Keratinocyte (primary cell): ENCODE measurements around the gene GRK3. TPM values are rescaled to one million over a fixed set of nuclear protein-coding genes. Genes with fewer than 3 reads are reported as not detected.

ENCODE experiments used
- DNase-seq: peaks from one replicate; pipeline ENCODE4 v3.0.0-alpha.2; 2011; ENCODE audit warnings: low read depth, missing footprints, low spot score
- FAIRE-seq: peaks from 2 replicates; lab custom pipeline; 2011; peaks lifted over from hg19 to GRCh38; lab: Jason Lieb, UNC
- H2AFZ ChIP-seq: 2 replicates; pipeline ENCODE4 v1.6.0; 2012; ENCODE audit warnings: low read length, control low read depth, inconsistent platforms; ENCODE audit not compliant: control insufficient read depth
- H3K27ac ChIP-seq: 2 replicates; pipeline ENCODE4 v1.5.1; 2011; ENCODE audit warnings: low read length; ENCODE audit not compliant: control insufficient read depth, insufficient read depth
- H3K27me3 ChIP-seq: 3 replicates; pipeline ENCODE4 v1.6.0; 2011; ENCODE audit warnings: low read length; ENCODE audit not compliant: control insufficient read depth, insufficient read depth; ENCODE audit errors: extremely low read depth
- H3K36me3 ChIP-seq, 2 experiments: 2 replicates in 1 of 2; 3 replicates in 1 of 2; pipeline ENCODE4 v1.5.1; 2011; ENCODE audit warnings: low read length in 2 of 2, mild to moderate bottlenecking in 1 of 2; ENCODE audit not compliant: control insufficient read depth in 2 of 2, insufficient read depth in 2 of 2; ENCODE audit errors: extremely low read depth in 1 of 2
- H3K4me1 ChIP-seq: 3 replicates; pipeline ENCODE4 v1.5.1; 2011; ENCODE audit warnings: low read length; ENCODE audit not compliant: control insufficient read depth, insufficient read depth; ENCODE audit errors: extremely low read depth
- H3K4me2 ChIP-seq: 3 replicates; pipeline ENCODE4 v1.6.0; 2011; ENCODE audit warnings: low read depth, low read length; ENCODE audit not compliant: control insufficient read depth, insufficient read depth; ENCODE audit errors: extremely low read depth
- H3K4me3 ChIP-seq, 3 experiments: fragments of 200-600 bp in 1 of 3; sonication (generic) in 1 of 3; 2 replicates in 2 of 3; 3 replicates in 1 of 3; pipeline ENCODE4 v1.5.1; 2011 to 2016; ENCODE audit warnings: low read length in 3 of 3, mild to moderate bottlenecking in 3 of 3, control low read depth in 2 of 3, inconsistent platforms in 1 of 3, low read depth in 1 of 3, mixed read lengths in 1 of 3, mixed run types in 1 of 3, moderate library complexity in 1 of 3; ENCODE audit not compliant: control insufficient read depth in 2 of 3, insufficient read depth in 2 of 3; ENCODE audit errors: extremely low read depth in 1 of 3
- H3K79me2 ChIP-seq: 2 replicates; pipeline ENCODE4 v1.6.0; 2012; ENCODE audit warnings: low read length; ENCODE audit not compliant: control insufficient read depth, insufficient read depth
- H3K9ac ChIP-seq: 3 replicates; pipeline ENCODE4 v1.6.0; 2011; ENCODE audit warnings: low read length; ENCODE audit not compliant: control insufficient read depth, insufficient read depth; ENCODE audit errors: extremely low read depth
- H3K9me1 ChIP-seq: 3 replicates; pipeline ENCODE4 v1.6.0; 2011; ENCODE audit warnings: low read length; ENCODE audit not compliant: control insufficient read depth, insufficient read depth; ENCODE audit errors: extremely low read depth
- H3K9me3 ChIP-seq: 2 replicates; pipeline ENCODE4 v1.5.1; 2012; ENCODE audit warnings: low read depth, low read length; ENCODE audit not compliant: control insufficient read depth
- H4K20me1 ChIP-seq: 3 replicates; pipeline ENCODE4 v1.6.0; 2011; ENCODE audit warnings: low read length; ENCODE audit not compliant: control insufficient read depth, insufficient read depth; ENCODE audit errors: extremely low read depth
- EZH2 ChIP-seq: IDR thresholded peaks from one replicate; pipeline ENCODE4 v1.6.1; 2012; ENCODE audit warnings: inconsistent platforms, mild to moderate bottlenecking, low read length, moderate library complexity
- dilution Hi-C: fragments of 300-500 bp; cut with MboI; formaldehyde crosslinking; loops from one replicate; pipeline ENCODE4 v1.7.0; 2020; ENCODE audit warnings: low sequenced_read_pairs; ENCODE audit not compliant: extremely low pct_ligation_motif_present
- polyA plus RNA-seq, 5 experiments: library from polyadenylated mRNA; depleted of rRNA in 3 of 5; stranded (reverse) in 3 of 5; stranded (forward) in 1 of 5; unstranded in 1 of 5; fragments of >200 nt; gene quantifications; 1 replicate in 1 of 5; 2 replicates in 3 of 5; 3 replicates in 1 of 5; pipeline versions ENCODE4 v1.2.1 to v1.2.3, GENCODE V29; 2011 to 2012; ENCODE audit warnings: missing spikeins in 2 of 5, low read depth in 1 of 5, low replicate concordance in 1 of 5
- TF ChIP-seq, protein P1 (sequence below), 3 experiments: IDR thresholded peaks in 1 of 3; conservative IDR thresholded peaks in 1 of 3; optimal IDR thresholded peaks in 1 of 3; 2 replicates in 2 of 3; 3 replicates in 1 of 3; pipeline versions ENCODE3 to v1.5.1; 2011; ENCODE audit warnings: low read length in 3 of 3, mild to moderate bottlenecking in 3 of 3, moderate library complexity in 2 of 3, control low read depth in 1 of 3, inconsistent platforms in 1 of 3; ENCODE audit not compliant: insufficient read depth in 2 of 3; ENCODE audit errors: extremely low read depth in 1 of 3

GRK3 gene
- polyA plus RNA-seq, 1 donor (not counting 4 experiments of a cell fraction or from before 2014, with no cell fraction given): 8.1 TPM

DNA sequence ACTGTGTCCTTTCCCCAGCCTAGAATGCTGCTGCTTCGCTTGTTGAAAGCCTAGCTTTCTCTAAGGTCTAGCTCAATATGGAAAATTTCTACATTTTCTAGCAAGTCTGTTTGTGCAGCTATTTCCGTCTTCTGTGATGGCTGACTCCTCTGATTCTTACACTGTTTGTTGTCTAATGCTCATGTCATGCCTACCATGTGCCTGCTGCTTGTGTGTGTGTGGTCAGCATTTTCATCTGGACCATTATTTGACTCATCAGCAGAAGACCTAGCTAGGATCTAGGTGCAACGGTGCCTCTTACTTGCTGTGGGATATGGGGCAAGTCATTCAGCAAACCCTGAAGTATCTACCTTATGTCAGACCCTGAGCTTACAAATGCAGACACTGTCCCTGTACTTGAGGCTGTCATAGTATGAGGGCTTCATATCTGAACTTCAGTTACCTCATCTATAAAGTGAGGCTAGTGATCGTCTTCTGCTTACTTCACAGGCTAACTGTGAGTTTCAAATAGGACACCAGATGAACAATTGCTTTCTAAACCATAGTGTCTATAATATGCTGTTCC lies 91.0 kb downstream of the GRK3 start:
- no peaks in the 10 kb centered on the region for H3K79me2 ChIP-seq
- no peak overlapping the region for H2AFZ ChIP-seq
- no peaks in the 10 kb centered on the region for H3K9me1 ChIP-seq
- peaks cover 12% of the 10 kb centered on the region for H3K4me1 ChIP-seq
- DNase-seq: no peak
- no peaks in the 10 kb centered on the region for H3K9me3 ChIP-seq
- TF ChIP-seq, protein P1, sequence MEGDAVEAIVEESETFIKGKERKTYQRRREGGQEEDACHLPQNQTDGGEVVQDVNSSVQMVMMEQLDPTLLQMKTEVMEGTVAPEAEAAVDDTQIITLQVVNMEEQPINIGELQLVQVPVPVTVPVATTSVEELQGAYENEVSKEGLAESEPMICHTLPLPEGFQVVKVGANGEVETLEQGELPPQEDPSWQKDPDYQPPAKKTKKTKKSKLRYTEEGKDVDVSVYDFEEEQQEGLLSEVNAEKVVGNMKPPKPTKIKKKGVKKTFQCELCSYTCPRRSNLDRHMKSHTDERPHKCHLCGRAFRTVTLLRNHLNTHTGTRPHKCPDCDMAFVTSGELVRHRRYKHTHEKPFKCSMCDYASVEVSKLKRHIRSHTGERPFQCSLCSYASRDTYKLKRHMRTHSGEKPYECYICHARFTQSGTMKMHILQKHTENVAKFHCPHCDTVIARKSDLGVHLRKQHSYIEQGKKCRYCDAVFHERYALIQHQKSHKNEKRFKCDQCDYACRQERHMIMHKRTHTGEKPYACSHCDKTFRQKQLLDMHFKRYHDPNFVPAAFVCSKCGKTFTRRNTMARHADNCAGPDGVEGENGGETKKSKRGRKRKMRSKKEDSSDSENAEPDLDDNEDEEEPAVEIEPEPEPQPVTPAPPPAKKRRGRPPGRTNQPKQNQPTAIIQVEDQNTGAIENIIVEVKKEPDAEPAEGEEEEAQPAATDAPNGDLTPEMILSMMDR (optimal IDR thresholded peaks at IDR 0.05 in 1 of 3, IDR thresholded peaks at IDR 0.05 in 1 of 3, conservative IDR thresholded peaks at IDR 0.05 in 1 of 3; ENCODE audit: extremely low read depth in 1 of 3, insufficient read depth in 2 of 3, low read length in 3 of 3): no peak
- no peak for TF ChIP-seq EZH2
- H3K27ac ChIP-seq: no peak overlapping the region
- H3K9ac ChIP-seq: no peak overlapping the region
- dilution Hi-C loops: no loop called here
- no peak overlapping the region for H3K4me2 ChIP-seq
- H3K4me3 ChIP-seq: no peak overlapping the region
- FAIRE-seq: no peak
- no peaks in the 10 kb centered on the region for H4K20me1 ChIP-seq
- no peaks in the 10 kb centered on the region for H3K36me3 ChIP-seq
- H3K27me3 ChIP-seq: no peaks in the 10 kb centered on the region

DNA sequence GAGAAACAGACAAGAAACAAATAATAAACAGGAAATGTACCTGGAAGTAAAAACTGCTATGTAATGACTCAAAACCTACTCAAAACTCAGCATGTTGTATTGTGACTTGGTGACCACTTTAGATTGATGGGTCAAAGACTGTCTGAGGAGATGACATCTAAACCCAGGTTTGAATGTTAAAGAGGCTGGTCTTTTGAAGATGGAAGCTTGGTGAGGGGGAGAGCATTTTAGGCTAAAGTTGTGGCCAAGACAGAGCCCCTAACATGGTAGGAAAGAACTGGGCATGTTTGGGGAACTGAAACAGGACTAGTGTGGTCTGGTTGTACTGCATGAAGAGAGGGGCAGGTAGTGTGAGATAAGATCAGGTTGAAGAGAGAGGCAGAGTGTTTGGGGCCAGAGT lies 92.2 kb downstream of the GRK3 start:
- FAIRE-seq (no peak), DNase-seq (no peak)
- H3K27me3 ChIP-seq: no peaks in the 10 kb centered on the region
- H3K9me1 ChIP-seq: no peaks in the 10 kb centered on the region
- peaks cover 12% of the 10 kb centered on the region for H3K4me1 ChIP-seq
- no peak overlapping the region for H3K4me2 ChIP-seq
- no peaks in the 10 kb centered on the region for H3K9me3 ChIP-seq
- H3K27ac ChIP-seq: no peak overlapping the region
- no peaks in the 10 kb centered on the region for H3K79me2 ChIP-seq
- H3K9ac ChIP-seq: no peak overlapping the region
- no peaks in the 10 kb centered on the region for H4K20me1 ChIP-seq
- TF ChIP-seq, protein P1 (optimal IDR thresholded peaks at IDR 0.05 in 1 of 3, IDR thresholded peaks at IDR 0.05 in 1 of 3, conservative IDR thresholded peaks at IDR 0.05 in 1 of 3; ENCODE audit: extremely low read depth in 1 of 3, insufficient read depth in 2 of 3, low read length in 3 of 3): no peak
- no peak for TF ChIP-seq EZH2
- dilution Hi-C loops: no loop called here
- no peaks in the 10 kb centered on the region for H3K36me3 ChIP-seq
- no peak overlapping the region for H3K4me3 ChIP-seq
- H2AFZ ChIP-seq: no peak overlapping the region
